Measurements from ENCODE around the gene CYP4F22. TPM values are rescaled to one million over a fixed set of nuclear protein-coding genes. Genes with fewer than 3 reads are reported as not detected.
"Not testable (repeated sequence)": the region's sequence is repeated elsewhere in the genome, so short reads cannot be mapped to it uniquely, and the experiment has no call there.

Gene CYP4F22
- total RNA-seq, 2 experiments from 2014 or later, result 1.4 TPM

GRCh38 chr19:15475169-15475568 is 33.2 kb upstream of the CYP4F22 start:
- no peak overlapping the region for H3K27ac Mint-ChIP-seq
- no peaks in the 10 kb centered on the region for H3K27me3 Mint-ChIP-seq
- CTCF ChIA-PET, result no interaction called here
- no peak for DNase-seq
- no peaks in the 10 kb centered on the region for H3K36me3 Mint-ChIP-seq (ENCODE audit: low read depth)
- no peaks in the 10 kb centered on the region for H3K9me3 Mint-ChIP-seq
- H3K4me1 Mint-ChIP-seq, result peaks cover 33% of the 10 kb centered on the region
- POLR2A ChIA-PET, result no interaction called here
- no peak overlapping the region for H3K4me3 Mint-ChIP-seq

DNA sequence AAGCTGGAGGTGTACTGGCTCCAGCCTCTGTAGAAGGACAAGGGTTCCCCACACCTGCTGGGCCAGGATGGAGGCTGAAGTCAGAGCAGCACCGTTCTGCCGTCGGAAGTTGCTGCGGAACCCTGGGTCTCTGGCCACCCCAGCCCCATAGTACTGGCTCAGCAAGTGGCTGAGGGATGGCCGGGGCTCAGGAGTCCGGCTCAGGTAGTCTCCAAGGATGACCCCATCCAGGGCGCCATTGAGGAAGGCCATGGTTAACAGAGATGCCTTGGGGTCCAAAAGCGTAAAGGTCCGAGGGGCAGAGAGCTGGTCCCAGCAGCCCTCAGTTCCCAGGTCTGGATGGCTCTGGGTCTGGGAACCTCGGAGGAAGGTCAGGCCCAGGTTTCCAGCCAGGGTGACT is 32.7 kb upstream of the CYP4F22 start:
- POLR2A ChIA-PET, result no interaction called here
- no peak overlapping the region for H3K4me3 Mint-ChIP-seq
- H3K4me1 Mint-ChIP-seq, result peaks cover 33% of the 10 kb centered on the region
- no peak for DNase-seq
- H3K27ac Mint-ChIP-seq, result no peak overlapping the region
- CTCF ChIA-PET, result no interaction called here
- H3K36me3 Mint-ChIP-seq (ENCODE audit: low read depth), result no peaks in the 10 kb centered on the region
- no peaks in the 10 kb centered on the region for H3K9me3 Mint-ChIP-seq
- H3K27me3 Mint-ChIP-seq, result no peaks in the 10 kb centered on the region

DNA sequence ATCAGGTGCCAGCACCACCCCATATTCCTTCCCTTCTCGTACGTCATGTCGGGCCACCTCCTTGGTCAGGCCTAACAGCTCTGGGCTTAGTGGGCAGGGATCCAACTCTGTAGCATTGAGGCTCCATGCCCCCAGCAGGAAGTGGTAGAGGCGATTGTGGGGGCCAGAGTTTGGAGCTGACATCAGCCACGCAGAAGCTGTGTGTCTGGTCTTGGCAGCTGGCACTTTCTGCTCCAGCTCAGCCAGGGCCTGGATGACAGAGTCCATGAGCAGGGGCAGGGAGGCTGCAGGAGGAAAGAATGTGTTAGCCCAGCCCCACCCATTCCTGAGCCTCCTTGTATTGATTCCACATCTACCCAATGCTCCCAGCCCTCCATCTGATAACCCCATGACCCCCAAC is 32.0 kb upstream of the CYP4F22 start:
- CTCF ChIA-PET, result no interaction called here

GRCh38 chr19:15479391-15480345 is 28.7 kb upstream of the CYP4F22 start, which contains the start of gene PGLYRP2:
TSS of gene PGLYRP2 (minus strand) at chr19:15479501. CDS start at chr19:15479371, 130 bp downstream.
- Mint-ChIP-seq H3K4me3 (no peak within 1 kb of the TSS), H3K4me1 (peaks cover 35% of the 10 kb centered on the region), H3K9me3 (no peaks in the 10 kb centered on the region), H3K27ac (no peak within 1 kb of the TSS), H3K27me3 (peaks cover 3% of the 10 kb centered on the region), H3K36me3 (ENCODE audit: low read depth) (no peaks in the 10 kb centered on the region)
- CTCF ChIA-PET, result interaction anchor here (1.8 kb wide), 1 partner anchor 60 kb away, joined by 6 read pairs; no protein-coding TSS in a partner anchor
- DNase-seq, result no peak
- POLR2A ChIA-PET, result interaction anchor here (0.9 to 3.3 kb wide), 3 partner anchors 13 to 16 kb away, joined by 3 to 14 read pairs (median 5); no protein-coding TSS in a partner anchor

More for the DNA sequence above, 32.0 kb upstream of the CYP4F22 start:
- Mint-ChIP-seq H3K27me3 (no peaks in the 10 kb centered on the region), H3K4me1 (peaks cover 33% of the 10 kb centered on the region), H3K9me3 (no peaks in the 10 kb centered on the region), H3K27ac (no peak overlapping the region), H3K36me3 (ENCODE audit: low read depth) (no peaks in the 10 kb centered on the region), H3K4me3 (no peak overlapping the region)
- POLR2A ChIA-PET, result no interaction called here
- DNase-seq, result no peak

DNA sequence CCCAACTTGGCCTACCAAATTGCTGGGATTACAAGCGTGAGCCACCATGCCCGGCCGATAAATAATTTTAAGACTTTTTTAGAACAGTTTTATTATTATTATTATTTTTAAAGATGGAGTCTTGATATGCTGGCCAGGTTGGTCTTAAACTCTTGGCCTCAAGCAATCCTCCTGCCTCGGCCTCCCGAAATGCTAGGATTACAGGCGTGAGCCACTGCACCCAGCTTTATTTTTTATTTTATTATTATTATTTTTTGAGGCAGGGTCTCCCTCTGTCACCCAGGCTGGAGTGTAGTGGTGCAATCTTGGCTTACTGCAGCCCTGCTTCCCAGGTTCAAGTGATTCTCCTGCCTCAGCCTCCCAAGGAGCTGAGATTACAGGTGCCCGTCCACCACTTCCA is 27.3 kb upstream of the CYP4F22 start:
- ChIA-PET CTCF (interaction anchor here (1.1 kb wide), 1 partner anchor 96 kb away, joined by 3 read pairs; no protein-coding TSS in a partner anchor), POLR2A (interaction anchor here (0.5 to 3.3 kb wide), 4 partner anchors 14 to 70 kb away, joined by 3 to 14 read pairs (median 3); no protein-coding TSS in a partner anchor)
- not testable (repeated sequence) for H3K27me3 Mint-ChIP-seq; H3K36me3 Mint-ChIP-seq (ENCODE audit: low read depth); H3K27ac Mint-ChIP-seq; H3K9me3 Mint-ChIP-seq; DNase-seq; H3K4me3 Mint-ChIP-seq
- H3K4me1 Mint-ChIP-seq, result peaks cover 35% of the 10 kb centered on the region

GRCh38 chr19:15485768-15486167 is 22.6 kb upstream of the CYP4F22 start:
- H3K9me3 Mint-ChIP-seq; H3K27ac Mint-ChIP-seq; H3K36me3 Mint-ChIP-seq (ENCODE audit: low read depth); H3K4me3 Mint-ChIP-seq; H3K27me3 Mint-ChIP-seq; DNase-seq; CTCF ChIA-PET: not testable (repeated sequence)
- peaks cover 13% of the 10 kb centered on the region for H3K4me1 Mint-ChIP-seq
- POLR2A ChIA-PET, result interaction anchor here (1.0 kb wide), 1 partner anchor 52 kb away, joined by 3 read pairs; no protein-coding TSS in a partner anchor

GRCh38 chr19:15487038-15487437 is 21.3 kb upstream of the CYP4F22 start:
- H3K27ac Mint-ChIP-seq, result no peak overlapping the region

GRCh38 chr19:15488489-15489226 is 19.7 kb upstream of the CYP4F22 start:
- POLR2A ChIA-PET, result no interaction called here
- no peak overlapping the region for H3K4me3 Mint-ChIP-seq
- CTCF ChIA-PET, result no interaction called here

More at GRCh38 chr19:15487038-15487437, 21.3 kb upstream of the CYP4F22 start:
- H3K27me3 Mint-ChIP-seq, result peaks cover 5% of the 10 kb centered on the region
- H3K4me3 Mint-ChIP-seq, result no peak overlapping the region
- ChIA-PET POLR2A (no interaction called here), CTCF (interaction anchor here (0.6 kb wide), 1 partner anchor 68 kb away, joined by 3 read pairs; no protein-coding TSS in a partner anchor)
- peaks cover 7% of the 10 kb centered on the region for H3K9me3 Mint-ChIP-seq
- no peak for DNase-seq
- peaks cover 12% of the 10 kb centered on the region for H3K4me1 Mint-ChIP-seq
- H3K36me3 Mint-ChIP-seq (ENCODE audit: low read depth), result peaks cover 6% of the 10 kb centered on the region

GRCh38 chr19:15495151-15495550 is 13.2 kb upstream of the CYP4F22 start:
- CTCF ChIA-PET, result no interaction called here
- H3K36me3 Mint-ChIP-seq (ENCODE audit: low read depth), result no peaks in the 10 kb centered on the region
- peaks cover 2% of the 10 kb centered on the region for H3K4me1 Mint-ChIP-seq
- peaks cover 15% of the 10 kb centered on the region for H3K27me3 Mint-ChIP-seq
- no peak overlapping the region for H3K27ac Mint-ChIP-seq
- H3K4me3 Mint-ChIP-seq, result no peak overlapping the region
- POLR2A ChIA-PET, result no interaction called here
- no peaks in the 10 kb centered on the region for H3K9me3 Mint-ChIP-seq
- no peak for DNase-seq

More at GRCh38 chr19:15488489-15489226, 19.7 kb upstream of the CYP4F22 start:
- Mint-ChIP-seq H3K4me1 (peaks cover 5% of the 10 kb centered on the region), H3K27ac (no peak overlapping the region), H3K9me3 (peaks cover 7% of the 10 kb centered on the region), H3K36me3 (ENCODE audit: low read depth) (peaks cover 6% of the 10 kb centered on the region), H3K27me3 (peaks cover 10% of the 10 kb centered on the region)
- DNase-seq, result no peak

DNA sequence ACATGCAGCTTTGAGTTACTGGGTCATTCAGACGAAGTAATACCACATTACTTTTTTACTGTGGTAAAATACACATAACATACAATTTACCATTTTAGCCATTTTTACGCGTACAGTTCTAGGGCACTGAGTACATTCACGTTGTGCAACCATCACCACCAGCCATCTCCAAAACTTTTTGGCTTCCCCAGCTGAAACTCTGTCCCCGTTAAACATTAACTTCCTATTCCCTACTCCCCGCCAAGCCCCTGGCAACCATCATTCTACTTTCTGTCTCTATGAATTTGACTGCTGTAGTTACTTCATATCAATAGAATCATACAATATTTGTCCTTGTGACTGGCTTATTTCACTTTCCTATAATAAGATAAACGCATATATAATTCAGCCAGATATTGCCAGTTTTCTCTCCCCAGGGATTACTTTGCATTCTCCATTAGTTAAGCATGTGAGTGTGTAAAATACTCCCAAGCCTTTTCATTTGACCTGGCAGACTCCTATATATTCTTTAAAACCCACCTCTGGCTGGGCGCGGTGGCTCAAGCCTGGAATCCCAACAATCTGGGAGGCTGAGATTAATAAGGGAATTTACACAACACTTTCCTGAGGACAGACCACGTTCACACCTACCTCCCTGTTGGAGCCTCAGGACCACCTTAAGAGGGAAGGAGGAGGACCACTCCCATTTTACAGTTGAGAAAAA is 10.0 kb upstream of the CYP4F22 start:
- Mint-ChIP-seq H3K27me3 (peaks cover 25% of the 10 kb centered on the region), H3K27ac (no peak overlapping the region), H3K4me1 (peaks cover 2% of the 10 kb centered on the region), H3K9me3 (no peaks in the 10 kb centered on the region), H3K36me3 (ENCODE audit: low read depth) (no peaks in the 10 kb centered on the region), H3K4me3 (no peak overlapping the region)
- DNase-seq, result no peak
- POLR2A ChIA-PET, result no interaction called here
- CTCF ChIA-PET, result no interaction called here

DNA sequence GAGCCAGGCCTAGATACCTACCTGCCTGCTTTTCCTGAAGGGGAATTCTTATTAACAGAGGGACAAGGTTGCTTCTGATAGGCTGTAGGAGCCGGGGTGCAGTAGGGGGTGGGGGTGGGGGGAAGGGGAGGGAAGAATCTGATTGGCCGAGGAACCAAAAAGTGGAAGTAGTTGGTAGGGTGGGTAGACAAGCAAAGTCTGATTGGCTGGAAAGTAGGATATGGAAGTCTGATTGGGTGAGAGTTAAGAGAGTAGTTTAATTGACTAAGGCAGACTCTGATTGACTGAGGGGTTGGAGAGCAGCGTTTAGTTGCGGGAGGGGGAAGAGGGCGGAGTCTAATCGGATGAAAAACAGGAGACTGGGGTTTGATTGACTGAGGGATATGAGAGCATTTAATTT is 9.4 kb upstream of the CYP4F22 start:
- no peak for DNase-seq
- ChIA-PET CTCF (no interaction called here), POLR2A (no interaction called here)
- no peaks in the 10 kb centered on the region for H3K36me3 Mint-ChIP-seq (ENCODE audit: low read depth)
- H3K4me1 Mint-ChIP-seq, result peaks cover 2% of the 10 kb centered on the region
- no peak overlapping the region for H3K4me3 Mint-ChIP-seq
- H3K27ac Mint-ChIP-seq, result no peak overlapping the region
- no peaks in the 10 kb centered on the region for H3K9me3 Mint-ChIP-seq
- H3K27me3 Mint-ChIP-seq, result peaks cover 23% of the 10 kb centered on the region

DNA sequence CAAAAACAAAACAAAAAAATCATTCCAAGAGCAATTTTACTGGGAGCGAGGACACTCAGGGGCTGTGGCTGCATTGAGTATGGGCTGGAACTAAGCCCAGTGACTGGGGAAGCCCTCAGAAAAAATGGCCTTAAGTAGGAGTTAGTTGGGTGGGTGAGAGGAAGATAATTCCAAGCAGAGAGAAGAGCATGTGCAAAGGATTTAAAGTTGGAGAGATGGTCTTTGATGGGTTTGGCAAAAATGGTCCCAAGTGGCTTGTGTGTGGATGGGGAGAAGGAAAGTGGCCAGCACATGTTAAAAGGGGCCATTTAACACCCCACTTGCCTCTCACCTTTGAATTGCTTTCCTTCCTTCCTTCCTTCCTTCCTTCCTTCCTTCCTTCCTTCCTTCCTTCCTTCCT is 6.7 kb upstream of the CYP4F22 start:
- no peak overlapping the region for H3K27ac Mint-ChIP-seq
- H3K4me3 Mint-ChIP-seq, result no peak overlapping the region
- DNase-seq, result no peak
- ChIA-PET CTCF (interaction anchor here (0.9 kb wide), 1 partner anchor 16 kb away, joined by 5 read pairs; no protein-coding TSS in a partner anchor), POLR2A (no interaction called here)
- no peaks in the 10 kb centered on the region for H3K9me3 Mint-ChIP-seq
- H3K27me3 Mint-ChIP-seq, result peaks cover 33% of the 10 kb centered on the region
- H3K36me3 Mint-ChIP-seq (ENCODE audit: low read depth), result no peaks in the 10 kb centered on the region
- H3K4me1 Mint-ChIP-seq, result peaks cover 4% of the 10 kb centered on the region
